ENCODE results near the gene TSSK6.
"Not testable (repeated sequence)": the region's sequence is repeated elsewhere in the genome, so short reads cannot be mapped to it uniquely, and the experiment has no call there.

The TSSK6 gene

DNA sequence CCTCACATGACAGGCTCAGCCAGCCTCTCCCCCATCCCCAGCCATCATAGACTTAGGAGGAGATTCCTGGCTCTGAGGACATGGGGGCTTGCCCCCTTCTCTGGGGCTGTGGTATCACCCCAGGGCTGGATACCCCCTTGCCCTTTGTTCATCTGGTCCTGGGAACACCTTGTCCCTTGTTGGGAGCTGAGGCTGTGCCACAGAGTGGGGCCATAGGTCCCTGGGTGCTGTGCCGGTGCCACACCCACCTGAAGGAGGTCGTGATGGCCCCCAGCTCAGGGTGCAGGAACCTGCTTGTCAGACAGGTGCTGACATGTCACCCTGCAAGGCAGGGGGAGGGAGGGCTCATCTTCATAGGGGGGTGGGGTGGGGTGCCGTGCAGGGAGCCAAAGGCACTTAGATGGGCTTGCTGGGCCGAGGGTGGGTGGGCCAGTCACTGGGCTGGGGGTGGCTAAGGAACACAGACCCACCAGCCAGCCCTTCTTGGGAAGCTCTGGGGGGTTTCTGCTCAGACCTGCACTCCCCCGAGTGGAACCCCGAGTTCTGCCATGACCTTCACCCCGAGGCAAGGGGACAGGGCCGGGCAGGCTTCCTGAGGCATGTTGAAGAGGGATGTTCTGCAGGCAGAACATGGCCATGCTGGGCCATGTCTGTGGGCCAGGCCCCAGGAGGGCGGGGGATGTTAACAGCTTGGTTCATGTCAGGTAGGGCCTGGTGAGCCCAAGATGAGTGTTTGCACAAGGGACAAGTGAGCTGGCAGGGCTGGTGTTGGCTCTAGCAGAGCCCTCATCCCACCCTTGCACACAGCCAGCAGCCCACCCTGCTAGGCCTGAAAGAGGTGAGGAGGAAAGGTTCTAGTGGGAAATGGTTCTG is 28.0 kb downstream of the TSSK6 start:
- DNase-seq (ENCODE audit: low read depth), result no peak

GRCh38 chr19:19486343-19487076 is 28.8 kb downstream of the TSSK6 start:
- no peak for DNase-seq (ENCODE audit: low read depth)

DNA sequence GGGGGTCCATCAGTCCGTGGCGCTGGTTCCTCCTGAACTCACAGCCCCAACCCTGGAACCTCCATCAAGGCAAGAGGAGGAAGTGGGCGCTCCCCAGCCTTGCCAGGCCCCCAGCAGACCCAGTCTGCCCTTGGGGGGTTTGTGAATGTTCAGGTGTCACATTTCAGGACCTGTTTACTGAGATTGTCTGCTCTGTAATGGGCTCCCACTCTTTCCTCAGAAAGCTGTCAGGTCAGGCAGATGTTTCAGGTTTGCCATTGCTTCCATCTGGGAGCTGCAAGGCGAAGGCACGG is 29.4 kb downstream of the TSSK6 start:
- DNase-seq (ENCODE audit: low read depth), result no peak

DNA sequence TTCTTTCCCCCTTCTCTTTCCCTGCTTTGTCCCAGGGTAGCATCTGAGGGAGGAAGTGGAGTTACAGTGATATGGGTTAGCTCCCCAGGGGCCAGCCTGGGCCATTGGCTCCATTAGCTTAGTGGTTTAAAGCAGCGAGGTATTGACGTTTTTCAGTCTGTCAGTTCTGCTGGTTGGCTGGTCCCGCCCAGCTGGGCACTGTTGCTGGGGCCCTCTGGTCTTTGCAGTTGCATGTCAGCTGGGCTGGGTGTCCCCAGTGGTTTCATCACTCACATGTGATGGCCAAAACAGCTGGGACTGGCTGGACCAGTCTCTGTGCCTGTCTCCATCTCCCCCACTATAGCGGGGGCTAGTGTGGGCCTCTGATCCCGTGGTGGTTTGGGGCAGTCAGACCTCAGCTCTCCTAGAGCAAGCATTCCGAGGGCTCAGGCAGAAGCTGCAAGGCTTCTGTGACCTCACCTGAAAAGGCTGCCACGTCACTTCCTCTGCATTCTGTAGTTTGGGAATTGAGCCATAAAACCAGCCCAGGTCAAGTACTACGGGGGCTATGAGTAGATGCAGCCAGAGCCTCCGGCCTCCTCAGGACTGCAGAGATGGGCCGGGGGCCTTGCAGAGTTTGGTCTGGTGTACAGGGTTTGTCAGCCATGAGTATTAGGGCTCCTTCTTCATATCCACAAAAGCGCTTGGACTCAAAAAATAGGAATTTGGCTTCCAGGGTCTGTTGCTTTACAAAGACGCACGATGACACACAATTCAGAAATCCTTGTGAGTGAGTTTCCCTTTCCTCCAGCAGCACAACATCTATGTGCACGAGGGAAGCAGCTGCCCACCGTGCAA is 30.0 kb downstream of the TSSK6 start:
- peak; percentile 58 for DNase-seq (ENCODE audit: low read depth)

DNA sequence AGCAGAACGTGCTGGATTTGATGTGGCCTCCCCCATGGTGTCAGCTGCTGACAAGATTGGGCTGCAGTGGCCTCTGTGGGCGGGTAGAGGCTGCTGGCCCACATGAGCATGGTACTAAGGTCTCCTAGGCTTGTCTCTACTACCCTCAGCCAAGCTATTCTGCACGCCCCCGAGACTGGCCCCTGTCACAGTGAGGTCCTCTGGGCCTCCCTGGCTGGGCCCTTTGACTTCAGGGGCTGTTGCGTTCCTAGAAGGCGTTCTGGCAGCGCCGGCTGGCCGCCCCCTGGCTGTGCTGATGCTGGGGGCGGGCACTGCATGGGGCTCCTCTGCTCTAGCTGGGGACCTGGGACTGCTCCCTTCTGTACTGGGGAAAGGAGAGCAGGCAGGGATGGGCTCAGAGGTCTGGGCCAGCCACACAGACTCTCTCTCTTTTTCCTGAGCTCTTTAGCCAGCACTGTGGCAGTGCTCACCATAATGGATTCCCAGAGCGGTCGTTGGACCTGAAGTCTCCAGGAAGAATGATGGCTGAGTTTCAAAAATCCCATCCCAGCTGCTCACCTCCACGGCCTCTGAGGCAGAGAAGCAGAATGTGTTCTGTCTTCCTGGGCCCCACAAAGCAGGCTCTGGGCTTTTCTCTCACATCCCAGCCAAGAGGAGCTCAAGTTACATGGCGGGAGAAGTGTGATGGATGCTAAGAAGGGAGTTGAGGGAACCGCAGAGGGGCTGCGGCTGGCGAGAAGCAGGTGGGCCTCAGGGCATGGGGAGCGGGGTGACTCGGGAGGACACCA is 32.3 kb downstream of the TSSK6 start:
- DNase-seq (ENCODE audit: low read depth), result no peak

GRCh38 chr19:19480688-19481087 is 34.7 kb downstream of the TSSK6 start:
- DNase-seq (ENCODE audit: low read depth), result no peak

DNA sequence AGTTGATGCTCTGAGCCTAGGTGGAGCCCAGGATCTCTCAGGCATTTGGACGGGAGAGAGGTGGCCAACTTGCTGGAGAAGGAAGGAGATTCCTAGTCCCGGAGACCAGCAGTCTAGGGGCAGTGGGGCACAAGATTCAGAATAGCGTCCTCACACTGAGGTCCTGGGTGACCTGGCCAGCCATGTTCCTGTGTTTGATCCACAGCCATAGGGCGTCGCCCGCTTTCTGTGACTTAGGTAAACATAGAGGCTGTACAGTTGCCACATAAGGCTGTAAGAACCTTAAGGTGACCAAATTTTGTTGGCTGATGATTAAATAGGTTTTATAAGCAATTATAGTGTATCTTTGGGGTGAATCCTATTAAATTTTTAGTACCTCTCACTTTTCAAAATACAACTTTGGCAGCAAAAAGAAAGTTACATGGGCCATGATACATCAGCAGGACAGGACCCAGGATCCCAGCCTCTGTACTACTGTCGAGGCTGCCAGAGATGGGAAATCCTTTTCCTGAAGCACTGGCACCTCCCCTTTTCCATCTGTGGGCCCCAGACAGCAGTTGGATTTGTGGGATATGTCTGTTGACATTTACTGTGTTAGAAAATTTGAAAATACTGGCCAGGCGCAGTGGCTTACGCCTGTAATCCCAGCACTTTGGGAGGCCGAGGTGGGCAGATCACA is 37.5 kb downstream of the TSSK6 start:
- DNase-seq (ENCODE audit: low read depth), result no peak

DNA sequence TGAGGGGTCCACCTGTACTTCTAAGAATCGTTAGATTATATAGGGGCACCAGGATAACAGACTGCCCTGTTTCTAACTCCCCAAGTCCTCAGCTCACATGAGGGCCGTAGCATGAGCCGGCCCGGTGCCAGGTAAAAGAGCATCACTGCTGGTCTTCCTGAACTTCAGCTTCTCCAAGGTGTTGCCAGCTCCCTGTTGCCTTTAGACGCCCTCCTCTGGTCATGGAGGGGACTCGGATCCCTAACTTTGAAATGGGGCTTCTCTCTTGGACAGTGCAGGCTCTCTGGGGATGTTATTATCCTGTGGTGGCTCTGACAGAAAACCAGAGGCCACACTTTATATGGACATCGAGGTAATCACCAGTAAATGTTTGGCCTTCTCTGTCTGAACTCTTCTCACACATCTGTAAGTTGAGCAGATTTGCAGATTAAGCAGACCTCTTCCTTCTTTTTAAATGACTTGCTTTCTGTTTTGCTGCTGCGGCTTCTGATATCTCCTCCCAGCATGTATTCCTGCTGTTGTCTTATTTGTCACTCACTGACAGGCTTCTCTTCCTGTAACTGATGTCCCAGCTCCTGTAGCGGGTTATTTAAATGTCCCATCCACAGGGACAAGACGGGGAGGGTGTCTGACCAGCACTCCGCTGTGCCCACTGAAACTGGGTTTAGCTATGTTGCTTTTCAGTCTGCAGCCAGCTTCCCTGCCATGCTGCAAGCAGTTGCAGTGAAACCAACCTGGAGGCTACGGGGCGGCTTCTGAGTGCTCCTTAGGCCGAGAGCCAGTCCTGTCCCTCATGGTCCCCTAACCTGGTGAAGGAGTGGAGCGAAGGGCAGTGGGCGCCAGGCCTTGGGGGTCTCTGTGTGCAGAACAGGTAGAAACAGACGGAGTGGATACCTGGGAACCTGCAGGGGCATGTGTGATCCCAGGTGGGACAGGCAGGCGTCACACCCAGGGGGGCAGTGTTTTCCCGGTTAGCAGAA is 39.2 kb downstream of the TSSK6 start:
- DNase-seq (ENCODE audit: low read depth), result no peak

GRCh38 chr19:19475015-19475765 is 40.2 kb downstream of the TSSK6 start:
- no peak for DNase-seq (ENCODE audit: low read depth)

- DNase-seq (ENCODE audit: low read depth), result not testable (repeated sequence)
These were observed 43.2 kb downstream of the TSSK6 start for GRCh38 chr19:19472106-19472505.

DNA sequence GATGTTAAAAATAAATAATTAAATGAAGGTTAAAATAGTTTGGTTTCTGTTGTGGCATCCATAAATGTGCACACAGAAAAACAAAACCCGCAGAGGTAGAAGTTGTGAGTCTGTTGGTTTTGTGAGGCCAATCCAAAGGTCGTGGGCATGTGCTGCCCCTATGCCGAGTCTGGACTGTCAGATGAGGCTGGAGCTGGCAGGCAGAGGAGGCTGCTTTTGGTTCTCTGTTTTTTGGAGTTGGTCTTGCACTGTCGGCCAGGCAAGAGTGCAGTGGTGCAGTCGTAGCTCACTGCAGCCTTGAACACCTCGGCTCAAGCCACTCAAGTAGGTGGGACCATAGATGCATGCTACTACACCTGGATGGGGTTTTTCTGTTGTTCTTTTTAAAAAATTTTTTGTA is 43.7 kb downstream of the TSSK6 start:
- no peak for DNase-seq (ENCODE audit: low read depth)

GRCh38 chr19:19470579-19470978 is 44.8 kb downstream of the TSSK6 start:
- DNase-seq (ENCODE audit: low read depth), result no peak

DNA sequence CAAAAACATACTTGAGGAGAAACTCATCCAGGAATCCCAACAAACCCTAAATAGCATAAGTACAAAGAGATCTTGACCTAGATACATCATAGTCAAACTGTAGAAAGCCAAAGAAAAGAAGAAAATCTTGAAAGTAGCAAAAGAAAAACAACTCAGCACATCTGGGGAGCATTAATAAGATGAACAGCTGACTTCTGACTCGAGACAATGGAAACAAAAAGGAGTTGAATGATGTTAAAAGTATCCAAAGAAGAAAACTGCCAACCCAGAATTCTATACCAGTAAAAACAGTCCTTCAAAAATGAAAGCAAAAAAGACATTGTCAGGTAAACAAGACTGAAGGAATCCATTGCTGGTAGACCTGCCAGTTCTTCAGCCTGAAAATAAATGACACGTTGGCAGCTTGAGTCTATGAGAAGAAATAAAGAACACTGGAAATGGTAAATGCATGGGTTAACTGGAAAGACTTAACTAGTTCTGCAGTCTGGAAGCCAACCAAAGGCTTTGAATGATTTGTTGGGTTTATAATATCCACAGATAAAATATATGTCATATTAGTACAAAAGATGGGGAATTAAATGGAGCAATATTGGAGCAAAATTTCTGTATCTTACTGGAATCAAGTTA is 46.8 kb downstream of the TSSK6 start:
- no peak for DNase-seq (ENCODE audit: low read depth)

- no peak for DNase-seq (ENCODE audit: low read depth)
These were observed 49.1 kb downstream of the TSSK6 start for GRCh38 chr19:19466201-19466600.

GRCh38 chr19:19465436-19466070 is 49.8 kb downstream of the TSSK6 start:
- DNase-seq (ENCODE audit: low read depth), result no peak

DNA sequence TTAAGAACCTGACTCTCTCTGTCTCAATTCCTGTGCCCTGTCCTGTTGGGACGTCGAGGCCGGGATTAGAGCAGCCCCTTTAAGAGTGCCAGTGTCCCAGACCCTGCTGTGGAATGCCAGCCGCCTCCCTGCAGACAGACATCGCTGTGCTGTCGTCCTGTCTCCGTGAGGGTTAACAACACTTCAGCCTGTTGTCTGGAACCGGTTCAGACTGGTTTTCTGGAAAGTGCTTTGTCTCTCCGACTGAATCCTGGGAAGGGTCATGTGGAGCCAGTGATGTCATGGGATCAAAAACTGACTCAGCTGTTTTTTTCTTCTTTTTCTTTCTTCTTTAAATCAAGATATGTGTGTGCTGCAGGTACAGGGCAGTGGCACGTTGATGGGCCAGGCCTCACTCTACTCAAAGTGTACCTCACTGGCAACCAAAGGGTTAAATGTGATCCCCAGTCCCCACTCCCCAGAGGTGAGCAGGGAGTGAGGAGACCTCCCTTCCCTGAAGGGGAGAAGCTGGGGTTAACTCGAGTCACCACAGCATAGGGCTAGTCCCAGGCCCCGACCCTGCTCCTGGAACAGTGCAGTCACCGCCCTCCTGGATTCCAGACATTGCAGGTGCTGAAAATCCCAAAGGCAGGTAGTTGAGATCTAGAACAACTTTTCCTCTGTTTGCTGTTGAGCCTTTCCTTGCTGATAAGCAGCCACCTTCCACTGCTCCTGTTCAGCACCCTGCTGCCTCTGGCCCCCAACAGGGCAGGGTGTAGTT is 50.8 kb downstream of the TSSK6 start:
- DNase-seq (ENCODE audit: low read depth), result peak; percentile 81

All from iris pigment epithelial cell (primary cell).